Measurements from ENCODE around the gene REL. TPM values are rescaled to one million over a fixed set of nuclear protein-coding genes. Genes with fewer than 3 reads are reported as not detected.

The REL gene
- total RNA-seq, 2 donors from 2014 or later, result 11.1 to 31.5 TPM

DNA sequence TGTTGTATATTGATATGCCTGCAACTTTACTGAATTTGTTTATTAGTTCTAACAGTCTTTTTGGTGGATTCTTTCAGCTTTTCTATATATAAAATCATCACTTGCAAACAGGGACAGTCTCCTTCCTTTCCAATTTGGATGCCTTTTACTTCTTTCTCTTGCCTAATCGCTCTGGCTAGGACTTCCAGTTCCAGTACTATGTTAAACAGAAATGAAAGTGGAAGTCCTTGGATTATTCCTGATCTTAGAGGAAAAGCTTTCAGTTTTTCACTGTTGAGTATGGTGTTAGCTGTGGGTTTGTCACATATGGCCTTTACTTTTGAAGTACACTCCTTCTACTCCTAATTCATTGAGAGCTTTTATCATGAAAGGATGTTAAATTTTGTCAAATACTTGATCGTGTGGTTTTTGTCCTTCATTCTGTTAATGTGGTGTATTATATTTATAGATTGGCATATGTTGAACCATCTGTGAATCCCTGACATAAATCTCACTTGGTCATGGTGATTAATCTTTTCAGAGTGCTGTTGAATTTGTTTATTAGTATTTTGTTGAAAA is 52.9 kb downstream of the REL start:
- Histone ChIP-seq H3K9ac (ENCODE audit: low read depth in 2 of 2, low read length in 2 of 2) (no peak overlapping the region), H3K4me3 (no peak overlapping the region), H3K27ac (no peak overlapping the region), H3K9me3 (no peaks in the 10 kb centered on the region), H3K27me3 (no peaks in the 10 kb centered on the region), H3K4me1 (no peaks in the 10 kb centered on the region), H3K36me3 (no peaks in the 10 kb centered on the region)
- TF ChIP-seq, protein P1, sequence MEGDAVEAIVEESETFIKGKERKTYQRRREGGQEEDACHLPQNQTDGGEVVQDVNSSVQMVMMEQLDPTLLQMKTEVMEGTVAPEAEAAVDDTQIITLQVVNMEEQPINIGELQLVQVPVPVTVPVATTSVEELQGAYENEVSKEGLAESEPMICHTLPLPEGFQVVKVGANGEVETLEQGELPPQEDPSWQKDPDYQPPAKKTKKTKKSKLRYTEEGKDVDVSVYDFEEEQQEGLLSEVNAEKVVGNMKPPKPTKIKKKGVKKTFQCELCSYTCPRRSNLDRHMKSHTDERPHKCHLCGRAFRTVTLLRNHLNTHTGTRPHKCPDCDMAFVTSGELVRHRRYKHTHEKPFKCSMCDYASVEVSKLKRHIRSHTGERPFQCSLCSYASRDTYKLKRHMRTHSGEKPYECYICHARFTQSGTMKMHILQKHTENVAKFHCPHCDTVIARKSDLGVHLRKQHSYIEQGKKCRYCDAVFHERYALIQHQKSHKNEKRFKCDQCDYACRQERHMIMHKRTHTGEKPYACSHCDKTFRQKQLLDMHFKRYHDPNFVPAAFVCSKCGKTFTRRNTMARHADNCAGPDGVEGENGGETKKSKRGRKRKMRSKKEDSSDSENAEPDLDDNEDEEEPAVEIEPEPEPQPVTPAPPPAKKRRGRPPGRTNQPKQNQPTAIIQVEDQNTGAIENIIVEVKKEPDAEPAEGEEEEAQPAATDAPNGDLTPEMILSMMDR (IDR thresholded peaks at IDR 0.05), result no peak
- no peak for DNase-seq
- intact Hi-C loops (cut with DNase I), result no loop called here

DNA sequence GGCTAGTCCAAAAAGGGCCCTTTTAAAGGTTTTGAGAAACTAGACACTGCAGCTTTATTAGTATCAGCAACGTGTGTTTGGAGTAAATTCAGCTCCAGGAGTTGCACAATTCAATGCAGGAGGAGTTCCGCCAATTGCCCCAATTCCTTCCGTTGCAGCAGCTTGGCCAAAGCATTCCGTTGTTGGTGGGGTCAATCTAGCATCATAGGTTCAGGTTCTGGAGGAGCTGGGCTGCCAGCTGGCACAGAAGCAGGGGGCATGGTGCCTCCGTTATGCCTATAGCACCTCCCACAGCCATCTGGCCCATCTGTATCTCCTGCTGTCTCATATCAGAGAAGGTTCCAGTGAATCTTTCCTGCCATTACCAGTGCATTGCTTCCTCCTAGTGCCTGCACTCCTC is 55.4 kb downstream of the REL start:
- TF ChIP-seq, protein P1 (IDR thresholded peaks at IDR 0.05), result no peak

DNA sequence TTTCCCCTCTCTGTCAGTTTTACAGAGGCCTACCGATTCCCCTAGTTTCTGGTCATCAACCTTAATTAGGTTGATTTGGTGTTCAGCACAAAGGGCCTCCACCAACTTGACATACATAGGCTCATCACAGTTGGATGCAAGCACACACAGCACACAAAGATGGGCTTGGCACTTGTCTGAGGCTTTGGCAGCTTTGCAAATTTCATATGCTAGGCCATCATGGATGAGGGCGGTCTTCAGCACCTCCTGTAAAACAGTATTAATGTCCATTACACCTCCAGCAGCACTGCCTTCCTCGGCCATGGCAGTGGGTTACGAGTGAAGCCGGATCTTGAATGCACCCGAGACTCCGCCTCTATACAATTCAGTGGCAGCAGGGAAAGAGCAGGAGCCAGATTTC is 56.9 kb downstream of the REL start:
- H3K27ac ChIP-seq, result no peak overlapping the region
- no peaks in the 10 kb centered on the region for H3K27me3 ChIP-seq
- H3K4me1 ChIP-seq, result no peaks in the 10 kb centered on the region
- DNase-seq, result no peak
- intact Hi-C loops (cut with DNase I), result no loop called here
- no peak overlapping the region for H3K9ac ChIP-seq (ENCODE audit: low read depth in 2 of 2, low read length in 2 of 2)
- H3K9me3 ChIP-seq, result no peaks in the 10 kb centered on the region
- H3K4me3 ChIP-seq, result no peak overlapping the region
- TF ChIP-seq, protein P1 (IDR thresholded peaks at IDR 0.05), result no peak
- no peaks in the 10 kb centered on the region for H3K36me3 ChIP-seq

More for the DNA sequence above, 55.4 kb downstream of the REL start:
- H3K36me3 ChIP-seq, result no peaks in the 10 kb centered on the region
- H3K9me3 ChIP-seq, result no peaks in the 10 kb centered on the region
- no peaks in the 10 kb centered on the region for H3K27me3 ChIP-seq
- no peak overlapping the region for H3K27ac ChIP-seq
- no peaks in the 10 kb centered on the region for H3K4me1 ChIP-seq
- DNase-seq, result no peak
- no peak overlapping the region for H3K9ac ChIP-seq (ENCODE audit: low read depth in 2 of 2, low read length in 2 of 2)
- no peak overlapping the region for H3K4me3 ChIP-seq
- intact Hi-C loops (cut with DNase I), result no loop called here

DNA sequence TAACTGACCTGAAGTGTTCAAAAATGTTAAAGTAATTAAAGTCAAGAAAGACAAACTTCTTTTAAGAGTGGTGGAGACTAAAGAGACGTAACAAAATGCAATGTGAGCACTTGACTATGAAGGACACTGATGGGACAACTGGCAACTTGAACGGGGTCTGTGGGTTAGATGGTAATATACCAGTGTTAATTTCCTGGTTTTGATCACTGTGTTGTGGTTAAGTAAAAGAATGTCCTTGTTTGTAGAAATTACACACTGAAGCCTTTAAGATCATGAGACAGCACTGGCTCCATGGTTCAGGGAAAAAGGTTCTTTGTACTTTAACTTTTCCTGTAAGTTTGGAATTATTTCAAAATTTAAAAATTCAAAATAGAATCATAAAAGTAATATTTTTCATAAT is 58.2 kb downstream of the REL start:
- Histone ChIP-seq H3K27me3 (no peaks in the 10 kb centered on the region), H3K4me1 (no peaks in the 10 kb centered on the region), H3K27ac (no peak overlapping the region), H3K4me3 (no peak overlapping the region), H3K9me3 (no peaks in the 10 kb centered on the region), H3K36me3 (no peaks in the 10 kb centered on the region), H3K9ac (ENCODE audit: low read depth in 2 of 2, low read length in 2 of 2) (no peak overlapping the region)
- intact Hi-C loops (cut with DNase I), result no loop called here
- no peak for DNase-seq
- TF ChIP-seq, protein P1 (IDR thresholded peaks at IDR 0.05), result no peak

DNA sequence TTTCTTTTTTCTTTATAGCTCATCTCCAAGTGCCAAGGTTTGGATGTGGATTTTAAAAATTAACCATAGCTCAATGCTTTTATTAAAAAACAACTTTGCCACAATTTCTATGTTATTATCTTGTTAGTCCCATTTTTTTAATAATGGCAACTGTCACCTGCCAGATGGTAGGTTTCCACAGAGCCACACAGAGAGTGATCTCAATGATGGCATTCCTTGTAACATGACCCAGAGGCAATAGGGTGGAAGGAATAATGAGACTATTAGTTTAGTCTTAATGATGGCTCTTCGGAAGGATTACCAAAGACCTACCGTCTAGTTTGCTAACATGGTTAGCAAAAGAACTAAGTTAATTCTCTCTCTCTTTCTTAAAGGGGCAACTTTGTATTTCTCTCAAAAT is 64.0 kb downstream of the REL start:
- DNase-seq, result no peak
- no peaks in the 10 kb centered on the region for H3K9me3 ChIP-seq
- TF ChIP-seq, protein P1 (IDR thresholded peaks at IDR 0.05), result no peak
- H3K4me3 ChIP-seq, result no peak overlapping the region
- no peaks in the 10 kb centered on the region for H3K36me3 ChIP-seq
- no peak overlapping the region for H3K9ac ChIP-seq (ENCODE audit: low read depth in 2 of 2, low read length in 2 of 2)
- H3K4me1 ChIP-seq, result no peaks in the 10 kb centered on the region
- intact Hi-C loops (cut with DNase I), result no loop called here
- no peak overlapping the region for H3K27ac ChIP-seq
- no peaks in the 10 kb centered on the region for H3K27me3 ChIP-seq

All from colonic mucosa (tissue), 4 donors.